GM18519 (cell line): Measurements from ENCODE around the gene HAUS2.
A peak's percentile ranks its signal among the peaks of the same experiment; 100 is the strongest.
"Not testable (repeated sequence)": the region's sequence is repeated elsewhere in the genome, so short reads cannot be mapped to it uniquely, and the experiment has no call there.

Experiments used
- ATAC-seq: cut with Tn5 transposase; IDR thresholded peaks from one replicate; pipeline ENCODE4 v1.9.1; 2021; ENCODE audit warnings: mild to moderate bottlenecking, moderate library complexity; ENCODE audit not compliant: unreplicated experiment, low FRiP score

Gene HAUS2

DNA sequence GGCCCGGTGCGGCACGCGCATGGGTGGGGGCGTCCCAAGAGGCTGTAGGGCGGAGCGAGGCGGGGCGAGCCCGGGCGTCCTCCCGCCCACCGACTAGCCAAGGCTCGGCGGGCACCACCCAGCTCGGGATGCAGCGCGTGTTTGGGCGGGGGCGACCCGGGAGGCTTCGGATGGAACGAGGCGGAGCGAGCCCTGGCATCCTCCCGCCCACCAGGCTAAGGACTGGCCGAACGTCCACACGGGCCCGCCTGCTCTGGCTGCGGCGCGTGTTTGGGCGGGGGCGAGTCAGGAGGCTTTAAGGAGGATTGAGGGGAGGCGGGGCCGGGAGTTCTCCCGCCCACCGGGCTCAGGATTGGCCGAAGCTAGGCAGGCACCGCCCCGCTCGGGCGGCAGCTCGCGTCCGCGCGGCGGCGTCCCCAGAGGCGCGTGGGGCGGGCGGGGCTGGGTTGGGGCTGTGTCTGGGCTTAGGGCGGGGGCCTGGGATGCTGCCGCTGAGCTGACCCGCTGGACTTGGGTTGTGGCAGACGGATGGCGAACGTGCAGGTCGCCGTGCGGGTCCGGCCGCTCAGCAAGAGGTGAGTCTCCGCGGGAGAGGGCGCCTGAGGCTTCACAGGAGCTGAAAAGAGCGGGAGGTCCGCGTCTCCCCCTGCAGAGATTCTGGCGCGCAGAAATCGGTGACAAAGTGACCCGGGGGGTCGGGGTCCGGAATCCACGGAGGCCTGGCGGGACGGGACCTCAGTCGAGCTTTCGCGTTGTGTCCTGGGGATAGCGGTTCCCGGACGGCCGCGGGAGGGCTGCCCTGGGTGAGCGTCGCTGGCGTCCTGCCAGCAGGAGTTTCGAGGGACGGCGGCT lies 26.8 kb downstream of the HAUS2 start, which contains the start of gene STARD9:
Gene STARD9 (plus strand): TSS at position 419 of the 852 bp plus-strand sequence. CDS start 110 bp downstream, at position 529.
- ATAC-seq: peak; percentile 80

DNA sequence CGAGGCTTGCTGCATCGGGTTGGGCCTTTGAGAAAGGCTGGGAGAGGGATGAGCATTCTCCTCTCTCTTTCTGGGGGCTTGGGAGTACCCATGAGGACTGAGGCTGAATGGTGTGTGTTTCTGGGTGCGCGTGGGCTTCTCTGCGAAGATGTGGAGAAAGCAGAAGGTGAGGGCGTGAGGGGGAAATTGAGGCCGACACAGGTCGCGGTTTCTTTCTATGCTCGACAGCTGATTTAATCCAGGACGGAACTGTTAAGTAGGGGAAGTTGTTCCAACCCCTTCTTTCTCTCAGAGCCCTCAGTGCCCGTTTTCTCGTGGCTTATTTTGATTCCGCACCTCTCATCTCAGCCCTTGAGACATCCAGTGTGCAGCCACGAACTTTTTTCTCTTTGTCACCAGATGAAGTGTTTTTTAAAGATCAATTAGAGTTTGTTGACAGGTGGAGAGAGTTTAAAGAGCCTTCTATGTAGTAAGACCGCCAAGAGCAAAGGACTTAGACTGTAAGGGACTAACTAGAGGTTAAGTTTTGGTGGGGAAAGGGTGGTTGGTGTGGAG lies 27.5 kb downstream of the HAUS2 start:
- no peak for ATAC-seq

DNA sequence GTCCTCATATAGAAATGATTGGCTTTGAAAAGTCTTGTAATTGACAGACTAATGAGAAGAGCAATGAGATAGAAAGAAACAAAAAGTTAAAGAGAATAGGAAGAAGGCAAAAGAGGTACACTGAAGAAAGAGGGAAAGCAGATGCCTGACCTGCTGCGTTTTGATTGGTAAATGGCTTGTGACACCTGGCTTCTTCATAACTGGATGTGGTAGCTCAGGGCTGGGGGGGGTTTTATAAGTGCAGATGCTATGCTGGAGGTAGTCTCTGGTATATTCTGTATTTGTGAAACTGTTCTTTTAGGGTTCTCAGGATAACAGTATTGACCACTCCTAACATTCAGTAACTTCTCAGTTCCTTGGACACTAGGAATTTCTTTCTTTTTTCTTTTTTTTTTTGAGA lies 28.1 kb downstream of the HAUS2 start:
- no peak for ATAC-seq

DNA sequence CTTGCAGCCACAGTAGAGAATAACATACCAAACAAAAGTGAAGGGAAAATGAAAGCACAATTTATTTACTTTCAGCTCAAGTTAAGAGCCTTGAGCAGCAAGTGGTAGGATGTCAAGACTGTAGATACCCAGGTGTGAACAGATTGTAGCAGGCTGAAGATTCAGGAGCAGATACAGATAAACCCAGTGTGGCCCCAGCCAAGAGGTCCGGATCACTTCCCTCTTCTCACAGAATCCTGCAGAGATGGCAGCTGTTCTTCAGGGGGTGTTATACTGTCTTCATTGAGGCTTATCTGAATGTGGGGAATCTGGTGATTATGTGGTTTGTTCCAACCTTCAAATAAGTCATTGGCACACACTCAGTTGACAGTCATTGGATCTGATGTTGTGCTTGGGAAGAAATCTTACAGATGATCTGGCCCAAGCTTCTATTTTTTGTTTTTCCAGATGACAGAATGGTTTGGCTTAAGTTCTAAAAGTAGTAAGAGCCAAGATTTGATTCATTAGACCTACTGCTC lies 28.9 kb downstream of the HAUS2 start:
- no peak for ATAC-seq

DNA sequence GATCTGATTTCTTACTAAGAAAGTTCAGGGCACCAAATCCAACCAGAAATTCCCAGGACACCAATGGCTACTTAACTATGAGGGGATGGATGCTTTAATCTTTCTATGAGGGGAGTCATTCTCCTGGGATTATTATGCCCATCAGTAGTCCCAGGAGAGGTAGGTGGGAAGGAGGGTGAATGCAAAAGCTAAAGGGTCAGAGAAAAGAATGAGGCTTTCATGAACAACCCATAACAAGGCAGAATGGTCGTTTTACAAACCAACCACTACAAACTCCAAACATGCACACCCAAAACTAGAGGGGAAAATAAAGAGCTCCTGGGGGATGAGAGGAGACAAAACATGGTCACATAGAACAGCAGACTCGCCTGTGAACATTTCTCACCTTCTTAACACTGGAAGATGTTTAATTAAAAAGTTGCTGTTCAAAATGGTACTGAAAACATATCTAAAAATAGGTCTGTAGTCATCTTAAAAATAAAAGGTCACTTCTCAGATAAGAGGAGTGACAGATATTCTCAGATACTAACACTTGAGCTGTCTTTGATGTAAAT lies 30.4 kb downstream of the HAUS2 start:
- no peak for ATAC-seq

DNA sequence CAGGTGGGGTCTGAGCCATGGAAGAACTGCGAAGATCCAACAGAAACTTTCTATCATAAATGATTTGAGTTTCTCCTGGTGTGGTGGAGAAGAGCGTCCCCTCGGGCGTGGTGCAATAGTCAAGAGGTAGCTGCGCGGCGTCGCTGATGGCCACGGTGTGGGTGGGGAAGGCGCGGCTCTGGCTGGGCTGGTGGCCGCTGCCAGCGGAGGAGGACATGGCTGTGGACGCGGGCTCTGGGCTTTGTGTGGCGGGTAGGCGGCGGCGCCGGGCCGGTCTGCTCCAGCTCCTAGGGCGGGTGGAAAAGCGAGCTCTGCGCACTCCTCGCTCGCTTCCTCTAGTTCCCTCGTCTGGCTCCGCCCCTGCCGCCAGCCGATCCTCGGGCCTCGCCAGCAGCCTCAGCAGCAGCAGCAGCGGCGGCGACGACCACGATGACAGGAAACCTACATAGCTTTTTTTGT lies 32.7 kb downstream of the HAUS2 start:
- ATAC-seq: peak; percentile 55

DNA sequence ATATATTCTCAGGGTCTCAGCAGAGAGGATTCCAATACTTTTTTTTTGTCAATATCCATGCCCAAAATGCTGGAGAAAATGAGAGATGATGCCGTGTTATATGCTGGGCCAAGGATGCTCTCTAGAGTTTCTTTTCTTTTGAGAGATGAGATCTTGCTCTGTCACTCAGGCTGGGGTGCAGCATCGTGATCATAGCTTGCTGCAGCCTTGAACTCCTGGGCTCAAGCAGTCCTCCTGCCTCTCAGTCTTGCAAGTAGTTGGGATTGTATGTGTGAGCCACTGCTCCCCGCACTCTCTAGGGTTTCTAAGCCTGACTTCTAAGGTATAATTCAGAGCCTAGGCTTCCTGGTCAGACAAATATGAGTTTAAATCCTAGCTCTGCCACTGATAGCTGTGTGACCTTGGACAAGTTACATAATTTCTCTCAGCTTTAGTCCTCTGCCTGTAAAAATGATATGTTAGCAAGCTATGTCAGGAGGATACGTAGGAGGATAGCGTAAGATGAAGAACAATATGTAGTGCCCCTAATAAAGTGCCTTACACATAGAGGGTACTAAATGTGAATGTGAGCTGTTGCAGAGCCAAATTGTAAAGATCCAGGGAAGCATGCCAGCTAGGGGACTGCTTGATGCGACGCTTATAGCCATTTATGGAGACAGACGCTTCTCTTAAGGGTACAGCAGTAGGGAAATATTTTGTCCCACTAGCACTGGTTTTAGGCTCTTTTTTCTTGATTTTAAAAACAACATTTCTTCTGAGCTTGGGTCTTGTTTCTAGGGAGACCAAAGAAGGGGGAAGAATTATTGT lies 34.1 kb downstream of the HAUS2 start:
- ATAC-seq: no peak

DNA sequence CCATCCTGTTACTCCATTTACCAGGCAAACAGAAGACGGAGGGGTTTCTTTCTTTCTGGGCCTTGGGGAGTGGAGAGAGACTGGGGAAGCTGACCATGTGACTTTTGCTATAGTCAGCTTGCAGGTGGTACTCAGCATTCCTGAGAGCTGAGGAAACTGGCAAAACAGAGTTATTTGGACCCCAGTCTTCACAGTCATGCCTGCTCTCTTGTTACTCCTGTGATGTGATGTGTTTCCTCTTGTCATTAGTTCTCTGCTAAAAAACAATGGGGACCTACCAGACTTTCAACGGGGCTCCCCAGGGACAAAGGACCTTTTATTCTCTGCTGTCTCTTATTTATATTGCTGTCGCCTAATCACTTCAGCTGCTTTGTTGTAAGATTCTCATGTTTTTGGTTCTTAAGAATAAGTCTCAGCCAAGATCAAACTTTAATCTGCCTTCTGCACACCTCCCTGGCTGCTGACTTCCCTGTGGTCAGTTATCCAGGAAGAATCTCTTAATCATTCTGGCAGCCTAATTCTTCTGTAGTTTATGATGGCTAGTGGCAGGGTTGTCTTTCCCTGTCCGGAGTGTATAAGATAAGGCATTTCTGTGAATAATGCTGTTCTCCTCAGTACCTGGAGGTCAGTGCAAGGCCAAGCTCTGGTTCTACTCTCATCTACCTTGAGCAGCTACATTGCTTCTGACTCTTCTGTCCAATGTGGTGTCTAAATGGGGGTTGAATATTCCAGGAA lies 35.6 kb downstream of the HAUS2 start:
- no peak for ATAC-seq

DNA sequence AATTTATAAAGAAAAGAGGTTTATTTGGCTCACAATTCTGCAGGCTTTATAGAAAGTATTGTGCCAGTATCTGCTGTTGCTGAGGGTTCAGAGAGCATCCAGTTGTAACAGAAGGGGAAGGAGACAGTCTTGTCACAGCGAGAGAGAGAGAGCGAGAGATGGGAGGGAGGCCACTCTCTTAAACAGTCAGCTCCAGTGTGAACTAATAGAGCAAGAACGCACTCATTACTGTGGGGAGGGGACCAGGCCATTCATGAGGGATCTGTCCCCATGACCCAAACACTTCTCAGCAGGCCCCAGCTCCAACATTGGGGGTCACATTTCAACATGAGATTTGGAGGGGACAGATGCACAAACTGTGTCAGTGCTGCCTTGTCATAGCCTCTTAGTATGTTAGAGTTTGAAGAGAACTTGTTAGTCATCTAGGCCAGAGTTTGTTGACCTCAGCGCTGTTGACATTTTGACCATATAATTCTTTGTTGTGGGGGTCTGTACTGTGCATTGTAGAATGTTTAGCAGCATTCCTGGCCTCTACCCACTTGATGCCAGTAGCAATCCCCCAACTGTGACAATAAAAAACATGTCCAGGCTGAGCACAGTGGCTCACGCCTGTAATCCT lies 42.1 kb downstream of the HAUS2 start:
- ATAC-seq: no peak

DNA sequence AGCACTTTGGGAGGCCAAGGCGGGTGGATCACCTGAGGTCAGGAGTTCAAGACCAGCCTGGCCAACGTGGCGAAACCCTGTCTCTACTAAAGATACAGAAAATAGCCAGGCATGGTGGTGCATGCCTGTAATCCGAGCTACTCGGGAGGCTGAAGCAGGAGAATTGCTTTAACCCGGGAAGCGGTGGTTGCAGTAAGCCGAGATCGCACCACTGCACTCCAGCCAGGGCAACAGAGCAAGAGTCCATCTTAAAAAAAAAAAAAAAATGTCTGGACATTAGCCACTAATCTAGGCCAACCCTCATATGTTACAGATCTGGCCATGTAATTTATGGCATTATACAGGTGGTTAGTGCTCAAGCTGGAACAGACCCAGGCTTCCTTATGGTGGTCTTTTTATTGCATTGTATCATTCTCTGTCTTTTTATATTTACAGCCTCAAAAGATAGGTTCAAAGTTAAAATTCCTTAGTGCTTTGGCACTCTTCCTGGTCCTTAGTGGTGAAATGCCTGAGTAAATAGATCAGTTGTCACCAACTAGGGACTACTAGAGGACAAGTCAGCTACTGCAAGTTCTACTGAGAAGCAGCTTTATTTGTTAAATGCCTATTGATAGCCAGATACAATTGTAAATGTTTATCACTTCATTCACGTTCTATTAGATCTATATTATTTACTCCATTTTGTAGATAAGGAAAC lies 42.7 kb downstream of the HAUS2 start:
- no peak for ATAC-seq

DNA sequence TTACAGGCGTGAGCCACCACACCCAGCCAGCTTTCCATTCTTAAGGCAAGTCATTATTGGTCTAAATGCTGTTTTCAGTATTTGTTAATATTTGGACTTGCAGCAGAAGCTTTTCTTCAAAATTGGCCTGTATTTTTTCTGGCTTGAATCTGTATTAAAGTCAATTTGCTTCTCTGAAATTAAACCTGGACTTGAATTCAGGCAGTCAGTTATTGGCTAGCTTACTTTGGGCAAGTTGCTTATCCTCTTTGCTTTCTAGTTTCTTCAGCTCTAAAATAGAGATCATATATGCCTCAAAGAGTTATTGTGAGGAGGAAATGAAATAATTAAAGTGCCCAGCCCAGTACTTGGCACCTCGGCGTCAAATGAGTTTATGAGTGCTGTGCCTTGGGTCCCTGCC lies 44.1 kb downstream of the HAUS2 start:
- ATAC-seq: no peak

DNA sequence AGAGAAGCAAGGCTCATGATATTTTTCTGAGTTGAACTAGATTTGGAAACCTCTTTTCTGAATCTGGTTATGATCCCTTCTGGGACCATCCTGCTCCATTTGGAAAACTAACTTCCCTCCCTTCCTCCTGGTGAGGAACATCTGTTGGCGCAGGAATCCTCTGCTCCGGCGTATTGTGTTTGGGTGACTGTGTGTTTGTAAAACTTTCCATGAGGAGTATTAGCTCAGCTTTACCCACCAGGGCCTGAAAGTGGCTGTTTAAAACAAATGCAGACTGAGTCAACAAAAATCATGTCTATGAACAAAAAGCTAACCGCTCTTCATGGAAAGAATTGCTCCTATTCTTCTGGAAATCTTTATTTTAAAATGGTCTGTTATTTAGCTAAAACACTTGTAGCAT lies 44.5 kb downstream of the HAUS2 start:
- no peak for ATAC-seq

DNA sequence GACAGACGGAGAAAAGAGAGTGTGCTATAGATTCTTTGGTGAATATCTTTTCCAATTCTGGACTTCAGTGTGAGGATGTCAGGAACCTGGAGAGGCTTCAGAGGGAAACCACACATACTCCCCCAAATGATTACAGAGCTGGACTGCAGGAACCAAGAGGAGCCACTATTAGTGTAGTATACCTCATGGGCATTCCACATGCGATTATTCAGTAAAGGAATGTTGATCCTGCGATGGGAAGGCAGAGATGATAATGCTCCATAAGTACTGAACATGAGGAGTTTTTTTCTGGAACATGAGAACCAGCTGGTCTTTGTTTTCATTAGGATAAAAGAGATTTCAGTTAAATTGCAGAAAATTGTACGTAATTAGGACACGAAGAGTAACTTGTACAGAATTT lies 45.5 kb downstream of the HAUS2 start:
- no peak for ATAC-seq

DNA sequence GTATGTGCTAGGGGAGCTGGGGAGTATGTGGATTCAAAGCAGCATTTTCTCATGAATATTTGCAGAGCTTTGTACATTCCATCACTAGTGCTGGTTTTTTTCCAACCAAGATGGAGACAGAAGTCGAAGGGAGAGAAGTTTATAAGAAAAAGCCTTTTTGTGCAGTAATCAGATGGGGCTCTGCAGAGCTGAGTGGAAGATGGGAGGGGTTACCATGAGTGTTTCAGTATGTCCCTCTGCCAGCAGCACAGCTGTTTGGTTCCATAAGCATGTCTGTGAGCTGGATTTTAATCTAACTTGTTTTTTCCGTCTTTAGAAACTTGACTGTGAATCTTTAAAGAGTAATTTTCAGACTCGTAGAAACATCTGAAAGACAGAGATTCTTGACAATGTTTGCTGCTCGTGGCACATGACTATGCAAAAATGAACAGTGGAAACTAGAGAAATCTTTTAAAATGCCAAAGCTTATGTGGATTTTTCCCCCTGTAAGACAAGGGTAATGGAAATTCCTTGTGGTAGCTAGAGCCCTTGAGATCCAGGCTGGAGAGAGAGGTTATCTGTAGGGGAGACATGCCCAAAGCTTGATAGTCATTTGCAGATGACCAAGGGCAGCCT lies 47.1 kb downstream of the HAUS2 start:
- no peak for ATAC-seq

DNA sequence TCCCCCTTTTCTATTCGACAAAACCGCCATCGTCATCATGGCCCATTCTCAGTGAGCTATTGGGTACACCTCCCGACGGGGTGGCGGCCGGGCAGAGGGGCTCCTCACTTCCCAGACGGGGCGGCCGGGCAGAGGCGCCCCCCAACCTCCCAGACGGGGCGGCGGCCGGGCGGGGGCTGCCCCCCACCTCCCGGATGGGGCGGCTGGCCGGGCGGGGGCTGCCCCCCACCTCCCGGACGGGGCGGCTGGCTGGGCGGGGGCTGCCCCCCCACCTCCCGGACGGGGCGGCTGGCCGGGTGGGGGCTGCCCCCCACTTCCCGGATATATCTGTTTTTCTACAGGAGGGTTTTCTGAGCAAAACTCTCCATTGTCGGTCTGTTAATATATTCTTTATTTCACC lies 52.7 kb downstream of the HAUS2 start:
- not testable (repeated sequence) for ATAC-seq

DNA sequence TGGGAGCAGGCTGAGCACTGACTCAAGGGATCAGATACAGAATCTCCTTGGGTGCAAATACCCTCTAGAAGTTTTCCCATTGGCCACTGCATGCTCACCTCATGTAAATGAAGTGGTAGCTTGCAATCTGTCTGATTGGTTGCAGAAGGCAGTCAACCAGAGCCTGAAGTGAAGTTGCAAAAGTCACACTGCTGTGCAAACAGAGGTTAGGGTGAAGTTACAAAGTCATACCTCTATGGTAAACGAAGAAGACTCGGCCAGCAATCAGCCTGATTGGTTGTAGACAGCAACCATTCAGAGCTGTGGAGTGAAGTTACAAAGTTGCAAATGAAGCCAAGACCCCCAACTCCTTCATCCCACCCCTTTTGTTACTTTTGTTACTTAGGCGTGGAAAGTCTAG lies 53.9 kb downstream of the HAUS2 start:
- ATAC-seq: no peak

DNA sequence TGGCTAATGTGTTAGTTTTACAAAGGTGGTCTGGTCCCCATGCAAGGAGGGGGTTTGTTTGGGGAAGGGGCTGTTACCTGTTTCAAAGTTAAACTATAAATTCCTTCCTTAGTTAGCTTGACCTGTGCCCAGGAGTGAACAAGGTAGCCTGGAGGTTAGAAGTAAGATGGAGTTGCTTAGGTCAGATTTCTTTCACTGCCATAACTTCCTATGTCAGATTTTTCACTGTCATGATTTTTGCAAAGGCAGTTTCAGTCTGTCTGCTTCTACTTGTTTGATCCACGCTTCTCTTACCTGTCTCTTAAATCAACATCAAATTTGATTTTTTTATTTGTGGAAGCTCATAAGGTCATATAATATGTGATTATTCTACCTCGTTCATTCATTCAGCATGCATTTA lies 55.3 kb downstream of the HAUS2 start:
- no peak for ATAC-seq

DNA sequence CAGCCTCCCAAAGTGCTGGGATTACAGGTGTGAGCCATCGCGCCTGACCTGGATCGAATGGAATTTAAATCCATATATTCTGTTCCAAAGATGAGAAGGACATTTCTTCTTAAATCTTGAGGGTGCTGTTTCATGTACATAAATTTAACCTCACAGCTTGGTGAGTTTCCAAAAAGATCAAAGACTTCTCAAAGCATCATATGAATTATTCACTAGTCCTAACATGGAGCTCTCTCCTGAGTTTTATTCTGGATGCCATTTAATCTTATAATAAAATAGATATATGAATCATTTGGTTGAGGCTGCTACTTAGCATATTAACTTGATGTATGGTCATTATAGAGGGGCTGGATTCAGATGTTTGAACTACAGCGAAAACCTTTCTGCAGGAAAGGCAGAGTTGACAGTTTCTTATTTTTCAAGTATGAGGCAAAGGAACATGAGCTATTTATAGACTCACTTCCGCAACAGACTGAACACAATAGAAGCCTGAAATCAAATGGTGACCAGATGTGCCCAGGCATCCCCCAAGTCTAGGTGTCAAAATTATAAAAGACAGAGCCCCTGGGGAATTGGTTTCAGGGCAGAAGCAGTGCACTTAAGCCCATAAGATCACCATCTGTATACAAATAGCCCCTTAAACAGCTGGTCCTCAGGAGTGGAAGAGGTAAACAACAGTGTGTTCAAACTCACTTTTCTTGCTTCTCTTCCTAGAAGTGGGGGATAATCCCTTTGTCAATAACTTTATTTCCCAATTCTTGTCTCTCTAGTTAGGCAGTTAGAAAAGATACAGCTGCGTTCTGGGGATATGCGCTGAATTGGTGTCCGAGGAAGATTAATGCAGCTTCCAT lies 56.5 kb downstream of the HAUS2 start:
- ATAC-seq: no peak
